ENCODE data around the gene FAM168A. TPM values are rescaled to one million over a fixed set of nuclear protein-coding genes. Genes with fewer than 3 reads are reported as not detected.

FAM168A gene
- total and polyA plus RNA-seq, 2 of the 8 experiments (the other 6 are each of a cell fraction or from before 2014, with no cell fraction given): 17.1 to 21.6 TPM

GRCh38 chr11:73475549-73476095 is 122.3 kb downstream of the FAM168A start:
- Histone ChIP-seq H2BK20ac (ENCODE audit: low read length) (no peak overlapping the region), H3K9ac (replicated peaks in 1 of 4; ENCODE audit: extremely low read depth in 1 of 4, low read depth in 3 of 4, low read length in 3 of 4) (no peak overlapping the region), H3K27me3 (replicated peaks in 1 of 4; ENCODE audit: control insufficient read depth in 3 of 4, extremely low read depth in 1 of 4, insufficient read depth in 3 of 4, low read length in 3 of 4) (no peaks in the 10 kb centered on the region), H4K5ac (ENCODE audit: insufficient read length, low read depth, low read length) (no peak overlapping the region), H3K4me2 (ENCODE audit: insufficient read depth in 1 of 2, low read depth in 2 of 2, low read length in 2 of 2) (no peak overlapping the region), H3K79me1 (ENCODE audit: low read depth, low read length) (peaks cover 2% of the 10 kb centered on the region; the same call in 1 of the 2 replicates), H3K36me3 (ENCODE audit: control insufficient read depth in 2 of 4, insufficient read depth in 4 of 4, low read length in 3 of 4) (no peaks in the 10 kb centered on the region), H3K27ac (ENCODE audit: low read depth, low read length) (no peak overlapping the region), H3K56ac (replicated peaks; ENCODE audit: insufficient read length, low read depth, low read length) (no peak overlapping the region), H3K23ac (ENCODE audit: insufficient read length) (no peak overlapping the region), H2AFZ (ENCODE audit: low read length) (no peak overlapping the region), H2BK5ac (ENCODE audit: low read depth, low read length) (no peak overlapping the region), H3K4me1 (replicated peaks in 1 of 4; ENCODE audit: control insufficient read depth in 3 of 4, insufficient read depth in 4 of 4, low read length in 3 of 4) (peaks cover 0 to 3% (median 1%) of the 10 kb centered on the region in 4 experiments; a peak in 2 of 7 replicates), H4K91ac (replicated peaks; ENCODE audit: insufficient read length, low read length) (no peak overlapping the region), H4K8ac (ENCODE audit: extremely low read depth, insufficient read depth, low read length) (no peak overlapping the region), H3K4me3 (ENCODE audit: extremely low read depth in 1 of 4, insufficient read depth in 2 of 4, low read depth in 3 of 4, low read length in 4 of 4) (no peak overlapping the region), H2BK12ac (ENCODE audit: low read depth, low read length) (no peak overlapping the region), H2BK120ac (replicated peaks; ENCODE audit: low read depth, low read length) (no peak overlapping the region), H3K79me2 (ENCODE audit: control insufficient read depth in 1 of 2, insufficient read depth in 2 of 2, low read length in 2 of 2) (peaks cover 0 to 23% of the 10 kb centered on the region in 2 experiments; a peak in 2 of 4 replicates), H3K9me3 (ENCODE audit: insufficient read depth in 2 of 2, low read depth in 1 of 2, low read length in 1 of 2) (no peaks in the 10 kb centered on the region), H3K18ac (ENCODE audit: extremely low read depth, low read length) (no peak overlapping the region), H2BK15ac (ENCODE audit: low read length) (no peak overlapping the region), H3K4ac (replicated peaks; ENCODE audit: insufficient read length, low read depth, low read length) (no peak overlapping the region), H3K14ac (ENCODE audit: insufficient read length) (no peak overlapping the region), H3K23me2 (ENCODE audit: low read depth, low read length) (no peaks in the 10 kb centered on the region), H2AK5ac (ENCODE audit: low read depth, low read length) (no peak overlapping the region), H4K20me1 (replicated peaks in 1 of 2; ENCODE audit: control insufficient read depth in 1 of 2, insufficient read depth in 2 of 2, low read length in 2 of 2) (peaks cover 0 to 2% of the 10 kb centered on the region in 2 experiments)
- no peak for DNase-seq (ENCODE audit: low read depth in 1 of 2, low spot score in 2 of 2)
- TF ChIP-seq SP2 (IDR thresholded peaks at IDR 0.05; ENCODE audit: low read length) (no peak), TAF7 (optimal IDR thresholded peaks at IDR 0.05; ENCODE audit: borderline replicate concordance, low read depth, low read length) (no peak), GABPA (IDR thresholded peaks at IDR 0.05; ENCODE audit: borderline replicate concordance, insufficient read depth, low read length) (no peak), ASH2L (IDR thresholded peaks at IDR 0.05; ENCODE audit: low read length) (no peak), JUND (IDR thresholded peaks at IDR 0.05; ENCODE audit: low read length) (no peak), CHD1 (IDR thresholded peaks at IDR 0.05; ENCODE audit: low read depth, low read length) (no peak), RXRA (IDR thresholded peaks at IDR 0.05; ENCODE audit: insufficient read depth, low read depth, low read length) (no peak), TBP (IDR thresholded peaks at IDR 0.05; ENCODE audit: low read depth, low read length) (no peak), KDM1A (IDR thresholded peaks at IDR 0.05; ENCODE audit: borderline replicate concordance, low read length) (no peak), SP4 (IDR thresholded peaks at IDR 0.05; ENCODE audit: low read length) (no peak), POLR2AphosphoS5 (IDR thresholded peaks at IDR 0.05; ENCODE audit: low read depth, low read length) (no peak), SRF (IDR thresholded peaks at IDR 0.05; ENCODE audit: low read depth, low read length) (no peak), NANOG (IDR thresholded peaks at IDR 0.05; ENCODE audit: insufficient read depth, low read depth, low read length, poor library complexity, severe bottlenecking) (no peak), CHD2 (IDR thresholded peaks at IDR 0.05; ENCODE audit: low read length) (no peak)
- CTCF ChIA-PET (ENCODE audit: partially characterized antibody): interaction anchor here (0.9 kb wide), 1 partner anchor 53 kb away, joined by 3 read pairs; no protein-coding TSS in a partner anchor
- POLR2A ChIA-PET (ENCODE audit: partially characterized antibody): no interaction called here
- FAIRE-seq: no peak

Measured in H1 (cell line).